H9 (cell line): ENCODE results near the gene GSAP. TPM values are rescaled to one million over a fixed set of nuclear protein-coding genes. Genes with fewer than 3 reads are reported as not detected.

Source experiments
- DNase-seq: peaks from one replicate; pipeline ENCODE4 v3.0.0-alpha.2; 2017
- H2AFZ ChIP-seq: one replicate; pipeline ENCODE4 v1.6.1; 2013; ENCODE audit warnings: mild to moderate bottlenecking, low read length, control low read depth, moderate library complexity
- H2AK5ac ChIP-seq: 2 replicates; pipeline ENCODE4 v1.6.1; 2013; ENCODE audit warnings: low read length, control low read depth, mixed read lengths; ENCODE audit not compliant: insufficient read length
- H2BK120ac ChIP-seq: one replicate; pipeline ENCODE4 v1.6.1; 2013; ENCODE audit warnings: low read depth, mild to moderate bottlenecking, low read length, control low read depth, inconsistent platforms; ENCODE audit not compliant: poor library complexity, severe bottlenecking
- H2BK12ac ChIP-seq: 2 replicates; pipeline ENCODE4 v1.6.1; 2013; ENCODE audit warnings: low read length, control low read depth, mixed read lengths, low read depth; ENCODE audit not compliant: insufficient read length
- H2BK15ac ChIP-seq: 2 replicates; pipeline ENCODE4 v1.6.1; 2013; ENCODE audit warnings: low read depth, low read length, control low read depth
- H2BK20ac ChIP-seq: one replicate; pipeline ENCODE4 v1.6.1; 2013; ENCODE audit warnings: low read depth, mild to moderate bottlenecking, low read length, control low read depth, inconsistent platforms; ENCODE audit not compliant: poor library complexity, severe bottlenecking
- H2BK5ac ChIP-seq: 2 replicates; pipeline ENCODE4 v1.6.1; 2013; ENCODE audit warnings: low read length, control low read depth, mixed read lengths; ENCODE audit not compliant: insufficient read length
- H3K14ac ChIP-seq: 2 replicates; pipeline ENCODE4 v1.6.1; 2013; ENCODE audit warnings: low read length, control low read depth; ENCODE audit not compliant: insufficient read depth
- H3K18ac ChIP-seq: 2 replicates; pipeline ENCODE4 v1.6.1; 2013; ENCODE audit warnings: low read depth, mild to moderate bottlenecking, mixed read lengths, low read length, control low read depth; ENCODE audit not compliant: insufficient read length
- H3K23ac ChIP-seq: 2 replicates; pipeline ENCODE4 v1.6.1; 2013; ENCODE audit warnings: low read length, control low read depth, mixed read lengths, low read depth; ENCODE audit not compliant: insufficient read length
- H3K23me2 ChIP-seq: 2 replicates; pipeline ENCODE4 v1.6.1; 2013; ENCODE audit warnings: low read depth, mild to moderate bottlenecking, mixed read lengths, low read length, control low read depth; ENCODE audit not compliant: insufficient read length, poor library complexity, severe bottlenecking
- H3K27ac ChIP-seq: 2 replicates; pipeline ENCODE4 v1.5.1; 2013; ENCODE audit warnings: low read length, control low read depth, mixed read lengths, low read depth; ENCODE audit not compliant: insufficient read length
- H3K27me3 ChIP-seq: 2 replicates; pipeline ENCODE4 v1.6.1; 2013; ENCODE audit warnings: low read length, control low read depth, inconsistent platforms; ENCODE audit not compliant: insufficient read depth
- H3K4ac ChIP-seq: 2 replicates; pipeline ENCODE4 v1.6.1; 2013; ENCODE audit warnings: low read depth, mild to moderate bottlenecking, control low read depth, inconsistent platforms, low read length, moderate library complexity
- H3K4me1 ChIP-seq: 2 replicates; pipeline ENCODE4 v1.6.1; 2013; ENCODE audit warnings: low read length, control low read depth, inconsistent platforms; ENCODE audit not compliant: insufficient read depth
- H3K4me2 ChIP-seq: 2 replicates; pipeline ENCODE4 v1.6.1; 2013; ENCODE audit warnings: low read length, control low read depth, mixed read lengths; ENCODE audit not compliant: insufficient read length, insufficient read depth
- H3K56ac ChIP-seq: 2 replicates; pipeline ENCODE4 v1.6.1; 2013; ENCODE audit warnings: low read depth, mild to moderate bottlenecking, mixed read lengths, low read length, control low read depth; ENCODE audit not compliant: insufficient read length
- H3K79me1 ChIP-seq: 2 replicates; pipeline ENCODE4 v1.6.1; 2013; ENCODE audit warnings: low read depth, mild to moderate bottlenecking, moderate library complexity, low read length, control low read depth, inconsistent platforms; ENCODE audit not compliant: insufficient read depth, poor library complexity, severe bottlenecking
- H3K79me2 ChIP-seq: 2 replicates; pipeline ENCODE4 v1.6.1; 2013; ENCODE audit warnings: low read length, control low read depth, inconsistent platforms; ENCODE audit not compliant: insufficient read depth
- H3K9ac ChIP-seq: 2 replicates; pipeline ENCODE4 v1.6.1; 2013; ENCODE audit warnings: low read length, control low read depth, mixed read lengths; ENCODE audit not compliant: insufficient read length; ENCODE audit errors: extremely low read depth
- H3K9me3 ChIP-seq: one replicate; pipeline ENCODE4 v1.6.1; 2013; ENCODE audit warnings: low read depth, low read length, inconsistent platforms; ENCODE audit not compliant: control insufficient read depth
- H3T11ph ChIP-seq: one replicate; pipeline ENCODE4 v1.6.1; 2013; ENCODE audit warnings: mild to moderate bottlenecking, low read length, control low read depth, inconsistent platforms
- H4K20me1 ChIP-seq: one replicate; pipeline ENCODE4 v1.6.1; 2013; ENCODE audit not compliant: control insufficient read depth, insufficient read length, insufficient read depth
- H4K5ac ChIP-seq: 2 replicates; pipeline ENCODE4 v1.6.1; 2013; ENCODE audit warnings: low read depth, mild to moderate bottlenecking, mixed read lengths, low read length, control low read depth; ENCODE audit not compliant: insufficient read length
- H4K8ac ChIP-seq: replicated peaks from 2 replicates; pipeline ENCODE4 v1.6.1; 2013; ENCODE audit warnings: low read length, control low read depth, mixed read lengths, low read depth; ENCODE audit not compliant: insufficient read length
- H4K91ac ChIP-seq: 2 replicates; pipeline ENCODE4 v1.6.1; 2013; ENCODE audit warnings: low read depth, mild to moderate bottlenecking, moderate library complexity, mixed read lengths, low read length, control low read depth; ENCODE audit not compliant: insufficient read length
- H3K27ac Mint-ChIP-seq, 3 experiments: 2 replicates in 2 of 3; 3 replicates in 1 of 3; pipeline ENCODE4 v1.8.0; 2020 to 2021; ENCODE audit warnings: mixed read lengths in 3 of 3, mild to moderate bottlenecking in 1 of 3, moderate library complexity in 1 of 3
- H3K27me3 Mint-ChIP-seq: 2 replicates; pipeline ENCODE4 v1.8.0; 2021; ENCODE audit warnings: low read depth, mild to moderate bottlenecking, moderate library complexity, mixed read lengths
- H3K36me3 Mint-ChIP-seq, 3 experiments: 2 replicates in 2 of 3; 3 replicates in 1 of 3; pipeline ENCODE4 v1.8.0; 2020 to 2021; ENCODE audit warnings: low read depth in 3 of 3, mixed read lengths in 3 of 3; ENCODE audit not compliant: insufficient read depth in 1 of 3
- H3K4me1 Mint-ChIP-seq, 2 experiments: 2 replicates each; pipeline ENCODE4 v1.8.0; 2020; ENCODE audit warnings: mixed read lengths in 2 of 2
- H3K4me3 Mint-ChIP-seq, 2 experiments: 2 replicates in 1 of 2; 3 replicates in 1 of 2; pipeline ENCODE4 v1.8.0; 2020 to 2021; ENCODE audit warnings: mild to moderate bottlenecking in 2 of 2, mixed read lengths in 2 of 2, moderate library complexity in 1 of 2
- H3K9me3 Mint-ChIP-seq, 2 experiments: 2 replicates in 1 of 2; 3 replicates in 1 of 2; pipeline ENCODE4 v1.8.0; 2020; ENCODE audit warnings: mild to moderate bottlenecking in 2 of 2, mixed read lengths in 2 of 2, moderate library complexity in 1 of 2
- WGBS: extraction: QIAGEN DNeasy Blood & Tissue Kit; methylation state at CpG from one replicate; pipeline ENCODE4 v1.1.7; 2013; ENCODE audit warnings: missing lambda C conversion rate, low lambda C conversion rate, mixed read lengths; ENCODE audit not compliant: insufficient read length; ENCODE audit errors: extremely low coverage; 5-methylcytosine and 5-hydroxymethylcytosine counted together
- total RNA-seq: library from RNA; stranded (reverse); gene quantifications from 2 replicates; pipeline ENCODE4 v1.2.1, GENCODE V29; 2021
- TF ChIP-seq, protein P1 (sequence below): fragments of 200-600 bp; sonication (generic); conservative IDR thresholded peaks from 3 replicates; pipeline ENCODE4 v1.8.0; 2021; ENCODE audit warnings: antibody characterized with exemption, mild to moderate bottlenecking

The GSAP gene
- total RNA-seq, 1 experiment from 2014 or later = 1.9 TPM

DNA sequence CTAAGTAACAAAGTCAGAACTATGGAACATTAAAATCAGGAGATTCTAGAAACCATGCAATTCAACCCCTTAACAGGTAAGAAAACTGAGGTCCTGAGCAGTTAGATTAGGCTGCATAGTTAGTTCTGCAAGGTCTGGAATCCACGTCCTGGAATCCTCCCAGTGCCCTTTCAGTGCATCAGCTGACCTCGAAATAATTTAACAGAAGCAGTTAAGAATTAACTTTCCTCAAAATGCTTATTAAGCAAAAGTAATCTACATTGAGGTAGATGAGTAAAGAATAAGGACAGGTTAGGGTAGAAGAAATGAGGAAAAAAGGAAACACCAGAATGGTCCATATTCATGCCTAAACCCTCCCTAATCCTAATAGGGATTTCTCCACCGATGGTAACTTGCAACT, 37.6 kb downstream of the GSAP start:
- WGBS = no CpG with 5 or more reads among the region's 3 CpGs

More for the DNA sequence above, 37.6 kb downstream of the GSAP start:
- H3K79me1 ChIP-seq = no peaks in the 10 kb centered on the region
- no peak overlapping the region for H3K27ac ChIP-seq
- H3K4me1 Mint-ChIP-seq = peaks cover 5% of the 10 kb centered on the region in 2 experiments; a peak in 3 of 4 replicates
- no peak overlapping the region for H3K18ac ChIP-seq
- H3K27ac Mint-ChIP-seq = no peak overlapping the region
- no peak overlapping the region for H2BK20ac ChIP-seq
- no peak overlapping the region for H3K4me2 ChIP-seq
- no peak overlapping the region for H4K5ac ChIP-seq
- no peak overlapping the region for H2AFZ ChIP-seq
- no peak overlapping the region for H2AK5ac ChIP-seq
- no peak overlapping the region for H2BK15ac ChIP-seq
- H3K4me1 ChIP-seq = no peaks in the 10 kb centered on the region
- H3K36me3 Mint-ChIP-seq = no peaks in the 10 kb centered on the region; a peak in 1 of 7 replicates
- H2BK120ac ChIP-seq = no peak overlapping the region
- no peak overlapping the region for H3K9ac ChIP-seq
- no peaks in the 10 kb centered on the region for H3K27me3 Mint-ChIP-seq
- H3T11ph ChIP-seq = no peak overlapping the region
- no peaks in the 10 kb centered on the region for H3K23me2 ChIP-seq
- H4K91ac ChIP-seq = no peak overlapping the region
- no peaks in the 10 kb centered on the region for H3K9me3 Mint-ChIP-seq
- H3K27me3 ChIP-seq = no peaks in the 10 kb centered on the region
- H3K9me3 ChIP-seq = no peaks in the 10 kb centered on the region
- H4K8ac ChIP-seq = no peak overlapping the region
- no peak for DNase-seq
- no peak overlapping the region for H2BK12ac ChIP-seq
- H3K23ac ChIP-seq = no peak overlapping the region
- no peak overlapping the region for H3K56ac ChIP-seq
- H3K4ac ChIP-seq = no peak overlapping the region
- H2BK5ac ChIP-seq = no peak overlapping the region
- no peaks in the 10 kb centered on the region for H3K79me2 ChIP-seq
- H3K14ac ChIP-seq = no peak overlapping the region
- no peak overlapping the region for H3K4me3 Mint-ChIP-seq
- H4K20me1 ChIP-seq = no peaks in the 10 kb centered on the region
- TF ChIP-seq, protein P1, sequence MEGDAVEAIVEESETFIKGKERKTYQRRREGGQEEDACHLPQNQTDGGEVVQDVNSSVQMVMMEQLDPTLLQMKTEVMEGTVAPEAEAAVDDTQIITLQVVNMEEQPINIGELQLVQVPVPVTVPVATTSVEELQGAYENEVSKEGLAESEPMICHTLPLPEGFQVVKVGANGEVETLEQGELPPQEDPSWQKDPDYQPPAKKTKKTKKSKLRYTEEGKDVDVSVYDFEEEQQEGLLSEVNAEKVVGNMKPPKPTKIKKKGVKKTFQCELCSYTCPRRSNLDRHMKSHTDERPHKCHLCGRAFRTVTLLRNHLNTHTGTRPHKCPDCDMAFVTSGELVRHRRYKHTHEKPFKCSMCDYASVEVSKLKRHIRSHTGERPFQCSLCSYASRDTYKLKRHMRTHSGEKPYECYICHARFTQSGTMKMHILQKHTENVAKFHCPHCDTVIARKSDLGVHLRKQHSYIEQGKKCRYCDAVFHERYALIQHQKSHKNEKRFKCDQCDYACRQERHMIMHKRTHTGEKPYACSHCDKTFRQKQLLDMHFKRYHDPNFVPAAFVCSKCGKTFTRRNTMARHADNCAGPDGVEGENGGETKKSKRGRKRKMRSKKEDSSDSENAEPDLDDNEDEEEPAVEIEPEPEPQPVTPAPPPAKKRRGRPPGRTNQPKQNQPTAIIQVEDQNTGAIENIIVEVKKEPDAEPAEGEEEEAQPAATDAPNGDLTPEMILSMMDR = no peak
